UCSD-AML1 (cell line): ENCODE data around the gene SENP6.
"Not testable (repeated sequence)": the region's sequence is repeated elsewhere in the genome, so short reads cannot be mapped to it uniquely, and the experiment has no call there.

ENCODE experiments used
- DNase-seq: peaks from one replicate; lab custom pipeline; 2025; ENCODE audit not compliant: unreplicated experiment; lab: John Stamatoyannopoulos, UW

SENP6 gene

GRCh38 chr6:75601304-75602245, at the start of gene SENP6:
Gene SENP6 (plus strand): TSS chr6:75601880. CDS start chr6:75602525, 645 bp downstream.
- DNase-seq: peak; percentile 86

GRCh38 chr6:75556240-75556639, 45.4 kb upstream of the SENP6 start:
- no peak for DNase-seq

GRCh38 chr6:75557068-75557467, 44.6 kb upstream of the SENP6 start:
- DNase-seq: no peak

GRCh38 chr6:75563032-75563431, 38.6 kb upstream of the SENP6 start:
- no peak for DNase-seq

GRCh38 chr6:75566137-75566767, 35.4 kb upstream of the SENP6 start:
- no peak for DNase-seq

GRCh38 chr6:75568100-75568499, 33.6 kb upstream of the SENP6 start:
- no peak for DNase-seq

GRCh38 chr6:75568965-75569364, 32.7 kb upstream of the SENP6 start:
- no peak for DNase-seq

- DNase-seq: not testable (repeated sequence)
Measured at GRCh38 chr6:75570671-75571070, 31.0 kb upstream of the SENP6 start.

- no peak for DNase-seq
Measured at GRCh38 chr6:75572072-75572471, 29.6 kb upstream of the SENP6 start.

GRCh38 chr6:75579951-75580350, 21.7 kb upstream of the SENP6 start:
- DNase-seq: no peak

- no peak for DNase-seq
Measured at GRCh38 chr6:75581231-75581630, 20.4 kb upstream of the SENP6 start.

GRCh38 chr6:75584552-75584951, 17.1 kb upstream of the SENP6 start:
- DNase-seq: not testable (repeated sequence)

- DNase-seq: no peak
Measured at GRCh38 chr6:75588948-75589347, 12.7 kb upstream of the SENP6 start.

- no peak for DNase-seq
Measured at GRCh38 chr6:75590370-75590769, 11.3 kb upstream of the SENP6 start.

GRCh38 chr6:75596380-75596779, 5.3 kb upstream of the SENP6 start:
- DNase-seq: not testable (repeated sequence)

GRCh38 chr6:75600768-75601167, 912 bp upstream of the SENP6 start:
- DNase-seq: no peak

GRCh38 chr6:75602246-75603105, 796 bp downstream of the SENP6 start:
- DNase-seq: peak; percentile 71

GRCh38 chr6:75603106-75603420, 1.4 kb downstream of the SENP6 start:
- no peak for DNase-seq

- no peak for DNase-seq
Measured at GRCh38 chr6:75604294-75604693, 2.6 kb downstream of the SENP6 start.

- no peak for DNase-seq
Measured at GRCh38 chr6:75605635-75606034, 4.0 kb downstream of the SENP6 start.

- no peak for DNase-seq
Measured at GRCh38 chr6:75608304-75608703, 6.6 kb downstream of the SENP6 start.
